Measurements from ENCODE around the gene TREML4.

The TREML4 gene

GRCh38 chr6:41255638-41256246, 27.6 kb downstream of the TREML4 start:
- DNase-seq = no peak

DNA sequence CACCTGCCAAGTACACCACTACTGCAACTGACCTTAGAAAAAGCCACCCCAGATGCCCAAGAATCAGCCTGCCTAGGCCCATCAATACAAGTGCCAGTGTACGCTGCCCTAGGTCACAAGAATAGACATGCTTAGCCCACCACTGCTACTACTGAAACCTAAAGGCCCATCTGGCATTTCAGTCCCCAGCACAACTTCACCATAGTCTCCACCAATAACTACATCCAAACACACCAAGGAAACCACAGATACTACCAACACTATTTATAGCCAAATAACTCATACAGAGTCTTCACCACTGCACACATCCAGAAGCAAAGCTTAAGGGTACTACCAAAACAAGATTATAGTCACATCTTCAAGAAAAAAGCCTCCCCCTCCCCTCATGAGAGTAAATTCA, 28.2 kb downstream of the TREML4 start:
- DNase-seq = no peak

GRCh38 chr6:41257369-41258195, 29.4 kb downstream of the TREML4 start:
- DNase-seq = no peak

- DNase-seq = no peak
Measured at GRCh38 chr6:41258196-41258493, 30.0 kb downstream of the TREML4 start.

- no peak for DNase-seq
Measured at GRCh38 chr6:41262401-41262800, 34.3 kb downstream of the TREML4 start.

DNA sequence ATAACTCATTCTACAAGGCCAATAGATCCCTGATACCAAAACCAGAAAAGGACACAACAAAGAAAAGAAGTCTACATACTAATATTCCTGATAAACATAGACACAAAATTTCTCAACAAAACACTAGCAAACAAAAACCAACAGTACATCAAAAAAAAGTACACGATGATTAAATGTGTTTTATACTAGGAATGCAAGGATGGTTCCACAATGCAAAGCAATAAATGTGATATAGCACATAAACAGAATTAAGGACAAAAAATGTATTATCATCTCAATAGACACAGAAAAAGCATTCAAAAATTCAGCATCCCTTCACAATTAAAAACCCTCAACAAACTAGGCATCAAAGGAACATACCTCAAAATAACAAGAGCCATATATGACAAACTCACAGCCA, 35.1 kb downstream of the TREML4 start:
- no peak for DNase-seq

GRCh38 chr6:41266541-41266940, 38.4 kb downstream of the TREML4 start:
- DNase-seq = no peak

DNA sequence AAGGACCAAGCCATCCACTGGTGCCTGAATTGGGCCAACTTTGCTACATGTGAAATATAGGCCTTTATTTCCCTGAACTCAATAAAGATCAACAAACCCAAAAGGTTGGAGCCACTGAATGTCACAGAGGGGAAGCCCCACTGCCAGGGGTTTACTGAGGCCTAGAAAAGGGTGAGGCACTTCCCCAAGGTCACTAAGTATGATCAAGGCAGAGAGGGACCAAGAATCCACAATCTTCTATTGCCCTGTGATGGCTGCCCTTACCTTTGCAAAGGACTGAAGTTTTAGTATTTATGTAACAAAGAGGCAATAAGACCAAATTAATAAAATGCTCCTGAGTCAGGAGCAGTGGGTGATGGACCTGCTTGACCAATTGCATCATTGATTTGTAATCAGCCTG, 40.3 kb downstream of the TREML4 start:
- DNase-seq = no peak

GRCh38 chr6:41269166-41269565, 41.0 kb downstream of the TREML4 start:
- DNase-seq = no peak

- DNase-seq = no peak
Measured at GRCh38 chr6:41269716-41270115, 41.6 kb downstream of the TREML4 start.

GRCh38 chr6:41271901-41272395, 43.8 kb downstream of the TREML4 start:
- DNase-seq = peak; percentile 23 to 81

DNA sequence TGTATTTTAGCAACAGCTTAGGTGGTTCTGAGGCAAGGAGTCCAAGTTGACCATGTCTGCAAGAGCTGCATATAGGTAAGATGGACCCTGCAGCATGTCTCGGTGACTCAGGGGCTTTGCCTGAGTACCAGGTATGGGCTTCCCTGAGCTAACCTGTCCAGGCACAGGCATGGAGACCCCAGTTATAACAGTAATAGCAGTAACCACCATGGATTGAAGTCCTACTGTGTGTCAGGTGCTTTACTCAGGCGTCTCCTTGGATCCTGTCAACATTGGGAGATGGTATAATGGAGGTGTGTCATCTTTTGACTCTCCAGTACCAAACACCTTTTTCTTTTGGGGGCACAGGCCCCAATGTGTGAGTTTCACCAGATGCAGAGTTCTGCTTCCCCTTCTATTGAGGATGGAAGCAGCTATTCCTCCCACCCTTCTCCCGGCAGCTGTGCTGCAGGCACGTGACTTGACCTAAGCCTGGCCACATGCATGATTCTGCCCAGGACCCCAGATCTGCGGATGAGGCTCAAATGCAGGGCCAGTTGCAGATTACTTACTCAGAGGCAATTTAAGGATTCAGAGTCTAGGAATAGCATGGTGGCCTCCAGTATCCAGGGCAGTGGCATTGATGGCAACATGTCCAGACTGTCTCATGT, 44.6 kb downstream of the TREML4 start:
- no peak for DNase-seq

GRCh38 chr6:41273714-41274113, 45.6 kb downstream of the TREML4 start:
- DNase-seq = no peak

GRCh38 chr6:41274256-41274655, 46.1 kb downstream of the TREML4 start:
- DNase-seq = no peak

DNA sequence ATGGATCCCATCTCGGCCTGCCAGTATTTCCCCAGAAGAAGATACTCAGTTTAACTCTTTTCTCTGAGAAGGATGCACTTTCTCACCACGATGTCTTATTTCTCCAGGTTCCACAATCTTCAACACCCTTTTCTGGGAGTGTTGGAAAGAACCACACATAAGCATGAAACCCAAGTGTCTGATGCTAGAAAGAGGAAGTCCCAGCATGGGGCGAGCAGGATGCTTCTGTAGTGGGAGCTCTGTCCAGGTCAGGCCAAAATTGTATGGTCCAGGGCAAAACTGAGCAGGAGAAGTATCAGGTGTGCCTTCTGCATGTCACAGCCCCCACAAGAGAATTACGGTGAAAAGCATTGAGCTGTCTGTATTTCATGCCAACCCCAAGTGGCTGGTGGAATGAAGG, 47.3 kb downstream of the TREML4 start:
- no peak for DNase-seq

GRCh38 chr6:41277605-41278004, 49.5 kb downstream of the TREML4 start:
- DNase-seq = no peak

DNA sequence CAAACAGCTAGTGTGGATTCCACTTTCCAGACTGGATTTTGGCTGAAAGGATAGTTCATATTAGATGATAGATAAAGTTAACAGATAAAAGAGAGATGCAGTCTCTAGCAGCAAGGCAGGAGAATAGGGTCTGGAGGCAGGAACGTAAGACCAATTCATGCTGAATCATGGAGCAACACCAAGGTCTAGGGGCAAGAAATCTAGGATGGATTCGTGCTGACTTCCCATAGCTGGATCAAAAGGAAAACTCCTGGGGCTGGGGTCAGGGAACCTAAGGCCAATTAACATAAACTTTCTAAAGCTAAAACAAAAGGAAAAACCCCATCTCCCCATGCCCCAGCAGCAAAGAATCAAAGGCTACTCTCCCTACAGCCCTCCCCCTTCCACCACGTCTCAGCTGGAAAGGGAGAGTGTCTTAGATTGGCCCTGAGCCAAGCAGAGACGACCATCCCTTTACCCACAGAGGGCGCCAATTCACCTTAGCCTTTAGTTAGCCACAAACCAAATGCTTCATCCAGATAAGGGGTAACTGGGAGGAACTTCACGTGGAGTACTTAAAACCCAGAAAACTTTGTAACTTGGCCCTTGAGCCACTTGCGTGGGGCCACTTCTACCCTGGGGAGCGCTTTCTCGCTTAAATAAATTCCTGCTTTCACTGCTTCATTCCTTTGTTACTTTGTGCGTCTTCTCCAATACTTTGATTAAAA, 50.7 kb downstream of the TREML4 start:
- DNase-seq = peak; percentile 74 to 75

DNA sequence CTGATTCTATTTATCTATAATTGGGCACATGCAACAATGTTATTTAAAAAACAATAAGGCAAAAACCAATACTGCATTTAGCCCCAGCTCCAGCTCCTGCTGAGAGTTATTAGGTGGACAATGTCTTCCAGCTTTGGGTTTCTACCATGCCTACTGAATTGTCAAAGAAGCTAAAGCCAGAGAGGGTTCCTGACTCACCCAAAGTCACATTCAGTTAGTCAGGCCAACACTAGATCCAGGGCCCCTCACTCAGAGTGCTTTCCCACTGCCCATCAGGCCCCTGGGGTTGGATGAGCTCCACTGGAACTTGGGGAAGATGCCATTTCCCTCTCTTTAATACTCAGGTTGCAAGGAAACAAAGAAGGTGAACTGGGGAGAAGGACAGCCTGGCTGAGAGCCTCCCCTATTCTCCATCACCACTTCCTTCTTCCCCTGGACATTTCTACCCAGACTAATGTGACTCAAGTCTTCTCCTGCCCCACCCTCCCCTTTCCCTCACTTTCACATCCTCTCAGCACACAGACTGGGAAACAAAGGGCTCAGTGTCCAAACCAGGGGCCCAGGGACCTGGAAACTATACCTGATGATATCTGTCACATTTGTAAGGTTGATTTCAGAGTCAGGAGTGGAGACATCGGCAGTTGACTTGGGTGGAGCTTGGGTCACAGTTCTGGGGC, 52.4 kb downstream of the TREML4 start:
- no peak for DNase-seq

DNA sequence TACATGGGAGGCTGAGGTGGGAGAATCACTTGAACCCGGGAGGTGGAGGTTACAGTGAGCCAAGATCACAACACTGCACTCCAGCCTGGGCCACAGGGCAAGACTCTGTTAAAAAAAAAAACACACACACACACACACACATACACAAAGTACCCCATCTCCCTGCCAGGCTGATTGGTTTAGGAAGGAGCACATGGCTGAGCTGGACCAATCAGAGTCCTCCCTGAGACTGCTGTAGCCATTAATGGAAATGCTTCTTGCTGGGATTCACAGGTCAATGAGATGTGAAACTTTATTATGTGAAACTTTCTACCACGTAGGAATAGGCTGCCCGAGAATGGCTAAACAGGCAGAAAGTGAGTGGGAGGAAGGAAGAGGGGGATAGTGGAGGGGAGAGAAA, 55.5 kb downstream of the TREML4 start:
- DNase-seq = no peak

- DNase-seq = no peak
Measured at GRCh38 chr6:41284726-41285125, 56.6 kb downstream of the TREML4 start.

DNA sequence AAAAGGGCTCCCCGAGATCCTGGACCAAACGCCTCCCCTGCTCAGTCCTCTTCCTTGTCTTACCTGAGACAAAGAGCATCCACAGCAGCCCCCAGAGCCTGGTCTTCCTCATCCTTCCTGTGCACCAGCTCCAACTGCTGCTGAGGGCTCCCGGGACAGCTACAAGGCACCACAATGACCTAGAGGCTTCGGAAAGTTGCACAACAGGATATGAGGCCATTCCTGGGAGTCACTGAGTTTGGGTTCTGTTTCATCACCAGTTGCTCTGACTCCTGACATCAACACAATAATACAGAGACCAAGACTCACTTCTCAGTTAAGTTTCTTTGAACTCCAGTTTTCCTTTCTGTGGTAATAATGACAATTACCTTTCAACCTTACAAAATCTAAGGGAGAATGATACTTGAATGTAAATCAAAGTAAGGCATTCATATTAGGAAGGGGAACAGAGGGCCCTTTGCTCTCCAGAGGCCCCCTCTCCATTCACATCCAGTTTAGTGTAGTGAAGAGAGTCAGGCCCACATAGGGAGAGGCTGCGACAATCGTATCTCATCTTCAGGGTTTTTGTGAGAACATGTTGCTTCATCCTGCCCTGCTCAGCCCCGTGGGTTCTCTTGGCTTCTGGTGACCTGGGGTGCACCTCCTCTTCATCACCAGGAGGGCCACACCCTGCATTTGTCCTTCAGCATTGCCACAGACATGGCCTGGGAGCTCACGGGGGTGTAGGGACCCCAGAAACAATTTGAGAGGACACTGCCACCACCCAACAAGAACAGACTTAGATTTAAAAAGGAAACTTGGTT, 58.6 kb downstream of the TREML4 start, which contains the start of gene TREM1:
Gene TREM1, minus strand, starts transcription at position 139 of the 803 bp plus-strand sequence. Its CDS starts 27 bp downstream, at position 112.
- peak; percentile 17 to 78 for DNase-seq

Measured in CD4-positive, alpha-beta T cell treated with Interleukin-1 beta for 1 hour (primary cell).